CD4-positive, alpha-beta memory T cell (primary cell): ENCODE data around the gene NLRP1. TPM values are rescaled to one million over a fixed set of nuclear protein-coding genes. Genes with fewer than 3 reads are reported as not detected.

Experiments
- CTCF ChIA-PET: fragments of 350-600 bp; sonication (Branson Sonifier 250); formaldehyde crosslinking; loops from one replicate; lab custom pipeline; 2021; ENCODE audit warnings: inconsistent platforms; ENCODE audit not compliant: partially characterized antibody; lab: Charles Lee
- POLR2A ChIA-PET: fragments of 350-600 bp; sonication (Branson Sonifier 250); formaldehyde crosslinking; loops from one replicate; lab custom pipeline; 2021; ENCODE audit not compliant: partially characterized antibody; lab: Charles Lee
- DNase-seq, 5 donors: peaks; one replicate each; pipeline versions ENCODE4 v3.0.0 to v3.0.0-alpha.2; 2020 to 2022; ENCODE audit warnings: mixed read lengths in 1 of 5
- H3K27ac ChIP-seq: one replicate; pipeline ENCODE4 v1.7.0; 2013; ENCODE audit warnings: low read depth, low read length
- H3K27me3 ChIP-seq: 2 replicates; pipeline ENCODE4 v1.7.0; 2013; ENCODE audit warnings: mild to moderate bottlenecking, low read length, moderate library complexity; ENCODE audit not compliant: insufficient read depth
- H3K36me3 ChIP-seq: 2 replicates; pipeline ENCODE4 v1.7.0; 2013; ENCODE audit warnings: mild to moderate bottlenecking, low read length, moderate library complexity; ENCODE audit not compliant: insufficient read depth
- H3K4me1 ChIP-seq: 2 replicates; pipeline ENCODE4 v1.7.0; 2013; ENCODE audit warnings: mild to moderate bottlenecking, low read length, moderate library complexity; ENCODE audit not compliant: insufficient read depth
- H3K4me3 ChIP-seq, 2 donors: one replicate each; pipeline ENCODE4 v1.7.0; 2013; ENCODE audit warnings: low read length in 2 of 2, mild to moderate bottlenecking in 1 of 2
- H3K9me3 ChIP-seq, 2 donors: one replicate each; pipeline ENCODE4 v1.7.0; 2013; ENCODE audit warnings: low read length in 2 of 2, control low read depth in 1 of 2; ENCODE audit not compliant: control insufficient read depth in 1 of 2
- H3K27ac Mint-ChIP-seq, 7 donors: one replicate each; pipeline ENCODE4 v1.8.0; 2020 to 2021; ENCODE audit warnings: mixed read lengths in 7 of 7, mild to moderate bottlenecking in 6 of 7, inconsistent platforms in 3 of 7, moderate library complexity in 3 of 7
- H3K27me3 Mint-ChIP-seq, 2 donors: one replicate each; pipeline ENCODE4 v1.8.0; 2020 to 2021; ENCODE audit warnings: mixed read lengths in 2 of 2
- H3K36me3 Mint-ChIP-seq, 2 donors: one replicate each; pipeline ENCODE4 v1.8.0; 2020 to 2021; ENCODE audit warnings: mixed read lengths in 2 of 2, inconsistent platforms in 1 of 2, mild to moderate bottlenecking in 1 of 2
- H3K4me1 Mint-ChIP-seq, 4 donors: one replicate each; pipeline ENCODE4 v1.8.0; 2020 to 2021; ENCODE audit warnings: mixed read lengths in 4 of 4, mild to moderate bottlenecking in 1 of 4
- H3K4me3 Mint-ChIP-seq, 8 donors: one replicate each; pipeline ENCODE4 v1.8.0; 2020 to 2021; ENCODE audit warnings: mixed read lengths in 8 of 8, mild to moderate bottlenecking in 7 of 8, moderate library complexity in 6 of 8, inconsistent platforms in 3 of 8
- H3K9me3 Mint-ChIP-seq, 8 donors: one replicate each; pipeline ENCODE4 v1.8.0; 2020 to 2021; ENCODE audit warnings: mixed read lengths in 8 of 8, mild to moderate bottlenecking in 5 of 8, inconsistent platforms in 3 of 8, moderate library complexity in 1 of 8
- intact Hi-C: fragments of 100-400 bp; cut with micrococcal nuclease; formaldehyde crosslinking; loops from one replicate; pipeline ENCODE4 v1.15.1; 2023
- polyA plus RNA-seq, 2 donors: library from polyadenylated mRNA; unstranded; fragments of 300-500 nt; fragmentation: Illumina TruSeq; gene quantifications; one replicate each; pipeline ENCODE4 v1.2.3, GENCODE V29; 2021
- total RNA-seq, 2 experiments: library from RNA; stranded (reverse); gene quantifications; one replicate each; pipeline ENCODE4 v1.2.3, GENCODE V29; 2021

NLRP1 gene
- total and polyA plus RNA-seq, 4 experiments from 2014 or later = 9.7 to 292 (median 160) TPM

GRCh38 chr17:5472511-5472910 is 111.8 kb downstream of the NLRP1 start:
- DNase-seq = no peak
- Histone ChIP-seq H3K36me3 (peaks cover 20% of the 10 kb centered on the region), H3K4me1 (peaks cover 5% of the 10 kb centered on the region), H3K27ac (no peak overlapping the region), H3K27me3 (no peaks in the 10 kb centered on the region), H3K9me3 (no peaks in the 10 kb centered on the region), H3K4me3 (no peak overlapping the region)
- H3K4me3 Mint-ChIP-seq = no peak overlapping the region
- H3K36me3 Mint-ChIP-seq = peaks cover 32 to 58% of the 10 kb centered on the region in 2 donors
- peaks cover 14 to 30% (median 22%) of the 10 kb centered on the region in 4 donors for H3K4me1 Mint-ChIP-seq
- H3K27me3 Mint-ChIP-seq = no peaks in the 10 kb centered on the region
- H3K27ac Mint-ChIP-seq = peak overlapping the region in 2 of 7 donors; percentile 25 to 49
- intact Hi-C loops = no loop called here
- ChIA-PET CTCF (no interaction called here), POLR2A (no interaction called here)
- no peaks in the 10 kb centered on the region for H3K9me3 Mint-ChIP-seq

- H3K4me1 Mint-ChIP-seq = peaks cover 32 to 50% (median 43%) of the 10 kb centered on the region in 4 donors
- Histone ChIP-seq H3K4me1 (peaks cover 18% of the 10 kb centered on the region), H3K27me3 (no peaks in the 10 kb centered on the region), H3K27ac (peak overlapping the region; percentile 60), H3K9me3 (no peaks in the 10 kb centered on the region), H3K4me3 (peak overlapping the region; percentile 33 to 68), H3K36me3 (no peaks in the 10 kb centered on the region)
- DNase-seq = peak in 2 of 5 donors; percentile 7 to 20
- H3K36me3 Mint-ChIP-seq = peaks cover 8 to 27% of the 10 kb centered on the region in 2 donors
- intact Hi-C loops = no loop called here
- POLR2A ChIA-PET = interaction anchor here (1.2 to 5.1 kb wide), 5 partner anchors 10 to 49 kb away, joined by 5 to 84 read pairs (median 9); partner anchors contain the start of genes C1QBP, DERL2, MIS12 and NUP88
- no peaks in the 10 kb centered on the region for H3K9me3 Mint-ChIP-seq
- peak overlapping the region; percentile 33 to 94 (median 83) for H3K27ac Mint-ChIP-seq
- H3K4me3 Mint-ChIP-seq = peak overlapping the region; percentile 80 to 95 (median 88)
- H3K27me3 Mint-ChIP-seq = no peaks in the 10 kb centered on the region
- CTCF ChIA-PET = interaction anchor here (1.2 to 2.2 kb wide), 2 partner anchors 28 to 273 kb away, joined by 3 to 14 read pairs; partner anchors contain the start of gene C1QBP
Measured at GRCh38 chr17:5468075-5468473, 116.2 kb downstream of the NLRP1 start.

- Mint-ChIP-seq H3K4me1 (peaks cover 32 to 50% (median 43%) of the 10 kb centered on the region in 4 donors), H3K36me3 (peaks cover 6 to 22% of the 10 kb centered on the region in 2 donors), H3K27me3 (no peaks in the 10 kb centered on the region), H3K4me3 (peak overlapping the region; percentile 80 to 95 (median 88)), H3K9me3 (no peaks in the 10 kb centered on the region), H3K27ac (peak overlapping the region in 6 of 7 donors; percentile 13 to 94 (median 72))
- peaks cover 18% of the 10 kb centered on the region for H3K4me1 ChIP-seq
- no peaks in the 10 kb centered on the region for H3K9me3 ChIP-seq
- H3K4me3 ChIP-seq = peak overlapping the region; percentile 33 to 68
- H3K36me3 ChIP-seq = no peaks in the 10 kb centered on the region
- CTCF ChIA-PET = interaction anchor here (1.2 kb wide), 1 partner anchor 273 kb away, joined by 3 read pairs; no protein-coding TSS in a partner anchor
- intact Hi-C loops = no loop called here
- no peaks in the 10 kb centered on the region for H3K27me3 ChIP-seq
- no peak overlapping the region for H3K27ac ChIP-seq
- no peak for DNase-seq
- POLR2A ChIA-PET = interaction anchor here (5.1 kb wide), 1 partner anchor 18 kb away, joined by 84 read pairs; the partner anchor contains the start of genes DERL2 and MIS12
Measured at GRCh38 chr17:5467416-5467815, 116.9 kb downstream of the NLRP1 start.

GRCh38 chr17:5466295-5466694 is 118.0 kb downstream of the NLRP1 start:
- Histone ChIP-seq H3K9me3 (no peaks in the 10 kb centered on the region), H3K4me3 (no peak overlapping the region), H3K36me3 (no peaks in the 10 kb centered on the region), H3K4me1 (peaks cover 18% of the 10 kb centered on the region), H3K27ac (no peak overlapping the region), H3K27me3 (no peaks in the 10 kb centered on the region)
- peaks cover 32 to 50% (median 44%) of the 10 kb centered on the region in 4 donors for H3K4me1 Mint-ChIP-seq
- no peak for DNase-seq
- peaks cover 3 to 15% of the 10 kb centered on the region in 2 donors for H3K36me3 Mint-ChIP-seq
- H3K27me3 Mint-ChIP-seq = no peaks in the 10 kb centered on the region
- no peaks in the 10 kb centered on the region for H3K9me3 Mint-ChIP-seq
- no peak overlapping the region for H3K27ac Mint-ChIP-seq
- intact Hi-C loops = no loop called here
- H3K4me3 Mint-ChIP-seq = peak overlapping the region in 2 of 8 donors; percentile 82 to 88
- ChIA-PET POLR2A (interaction anchor here (0.9 kb wide), 1 partner anchor 9 kb away, joined by 3 read pairs; no protein-coding TSS in a partner anchor), CTCF (no interaction called here)

- no peak overlapping the region for H3K27ac ChIP-seq
- no peak for DNase-seq
- no peaks in the 10 kb centered on the region for H3K27me3 ChIP-seq
- Mint-ChIP-seq H3K4me3 (no peak overlapping the region), H3K4me1 (peaks cover 32 to 46% (median 41%) of the 10 kb centered on the region in 4 donors), H3K27ac (peak overlapping the region in 2 of 7 donors; percentile 39 to 46), H3K9me3 (no peaks in the 10 kb centered on the region), H3K36me3 (peaks cover 8 to 26% of the 10 kb centered on the region in 2 donors), H3K27me3 (no peaks in the 10 kb centered on the region)
- no peak overlapping the region for H3K4me3 ChIP-seq
- intact Hi-C loops = no loop called here
- ChIA-PET POLR2A (interaction anchor here (0.9 kb wide), 1 partner anchor 47 kb away, joined by 3 read pairs; no protein-coding TSS in a partner anchor), CTCF (interaction anchor here (0.6 to 0.8 kb wide), 2 partner anchors 26 to 144 kb away, joined by 3 read pairs; no protein-coding TSS in a partner anchor)
- H3K36me3 ChIP-seq = no peaks in the 10 kb centered on the region
- peaks cover 18% of the 10 kb centered on the region for H3K4me1 ChIP-seq
- no peaks in the 10 kb centered on the region for H3K9me3 ChIP-seq
Measured at GRCh38 chr17:5464717-5465507, 119.4 kb downstream of the NLRP1 start.

Other genes starting within 250 kb of the NLRP1 start
- 10 to 100 TPM; 91.0 to 92.5 TPM for gene NUP88, start 164.8 kb downstream of the NLRP1 start, total RNA-seq
- gene NUP88, start 164.8 kb downstream of the NLRP1 start, polyA plus RNA-seq = 100 to 1,000 TPM; 110 to 142 TPM
- gene RPAIN, start 164.3 kb downstream of the NLRP1 start, total RNA-seq = 10 to 100 TPM; 84.1 to 84.9 TPM
- 10 to 100 TPM; 32.2 to 37.4 TPM for gene RPAIN, start 164.3 kb downstream of the NLRP1 start, polyA plus RNA-seq
- 10 to 100 TPM; 73.1 to 78.9 TPM for gene C1QBP, start 145.4 kb downstream of the NLRP1 start, total RNA-seq
- 100 to 1,000 TPM; 248 to 411 TPM for gene C1QBP, start 145.4 kb downstream of the NLRP1 start, polyA plus RNA-seq
- gene DHX33, start 115.5 kb downstream of the NLRP1 start, total RNA-seq = 10 to 100 TPM; 10.5 to 11.5 TPM
- under 1 TPM; 0.59 to 0.70 TPM for gene DHX33, start 115.5 kb downstream of the NLRP1 start, polyA plus RNA-seq
- 10 to 100 TPM; 85.0 to 86.2 TPM for gene DERL2, start 98.3 kb downstream of the NLRP1 start, total RNA-seq
- gene DERL2, start 98.3 kb downstream of the NLRP1 start, polyA plus RNA-seq = 10 to 100 TPM; 66.2 to 95.9 TPM
- 10 to 100 TPM; 42.2 to 45.0 TPM for gene MIS12, start 97.9 kb downstream of the NLRP1 start, total RNA-seq
- 10 to 100 TPM; 19.6 to 21.8 TPM for gene MIS12, start 97.9 kb downstream of the NLRP1 start, polyA plus RNA-seq